Heart left ventricle (tissue), 16 donors: ENCODE results near the gene ERF. TPM values are rescaled to one million over a fixed set of nuclear protein-coding genes. Genes with fewer than 3 reads are reported as not detected.

Experiments used
- ATAC-seq, 4 donors: fragments of 200-7000 bp; cut with Tn5 transposase; one replicate each; pipeline ENCODE4 v1.9.1; 2020 to 2022; ENCODE audit warnings: moderate library complexity in 4 of 4, mild to moderate bottlenecking in 3 of 4, moderate number of reproducible peaks in 1 of 4
- DNase-seq, 5 donors: peaks; one replicate each; pipeline ENCODE4 v3.0.0-alpha.2; 2020
- H3K27ac ChIP-seq, 12 donors: fragments of 200-600 bp; sonication (generic) in 4 of 12; one replicate each; pipeline versions ENCODE4 v1.5.0 to v1.8.0; 2016 to 2022; ENCODE audit warnings: mild to moderate bottlenecking in 2 of 12
- H3K27me3 ChIP-seq, 9 donors: fragments of 200-600 bp; sonication (generic) in 2 of 9; one replicate each; pipeline versions ENCODE4 v1.5.1 to v1.8.0; 2016 to 2022; ENCODE audit warnings: mild to moderate bottlenecking in 3 of 9
- H3K36me3 ChIP-seq, 9 donors: fragments of 200-600 bp; sonication (generic) in 2 of 9; one replicate each; pipeline versions ENCODE4 v1.5.0 to v1.8.0; 2018 to 2022; ENCODE audit warnings: mild to moderate bottlenecking in 2 of 9
- H3K4me1 ChIP-seq, 12 donors: fragments of 200-600 bp; sonication (generic) in 4 of 12; one replicate each; pipeline versions ENCODE4 v1.5.0 to v1.8.0; 2016 to 2022; ENCODE audit warnings: mild to moderate bottlenecking in 3 of 12
- H3K4me3 ChIP-seq, 12 donors: fragments of 200-600 bp; sonication (generic) in 4 of 12; one replicate each; pipeline versions ENCODE4 v1.5.0 to v1.8.0; 2017 to 2022; ENCODE audit warnings: mild to moderate bottlenecking in 9 of 12, moderate library complexity in 4 of 12
- H3K9me3 ChIP-seq, 12 donors: fragments of 200-600 bp; sonication (generic) in 4 of 12; one replicate each; pipeline versions ENCODE4 v1.5.0 to v1.8.0; 2016 to 2022; ENCODE audit warnings: mild to moderate bottlenecking in 1 of 12
- POLR2A ChIP-seq, 2 donors: fragments of 450-650 bp; IDR thresholded peaks; one replicate each; pipeline ENCODE4 v1.6.1; 2017; ENCODE audit warnings: antibody characterized with exemption in 2 of 2, mild to moderate bottlenecking in 2 of 2, moderate library complexity in 2 of 2
- WGBS, 4 donors: extraction: QIAGEN DNeasy Blood & Tissue Kit in 2 of 4; methylation state at CpG; one replicate each; pipeline versions ENCODE4 v1.1.5 to v1.1.7; 2013 to 2018; 5-methylcytosine and 5-hydroxymethylcytosine counted together
- intact Hi-C, 10 donors: fragments of 100-400 bp; cut with DNase I; formaldehyde crosslinking; loops; one replicate each; pipeline versions ENCODE4 v1.11.1 to v1.14.2; 2022
- polyA plus RNA-seq, 2 donors: library from polyadenylated mRNA; stranded (reverse); fragments of 200-250 nt; gene quantifications; one replicate each; pipeline ENCODE4 v1.2.3, GENCODE V29; 2013
- total RNA-seq, 9 donors: library from RNA; depleted of rRNA in 2 of 9; stranded (reverse); fragments of >200 nt in 2 of 9; fragmentation: NEBNext Ultra II Directional in 3 of 9; extraction: Animal tissue kit (Norgen Biotek cat#: 25700) in 3 of 9; gene quantifications; one replicate each; pipeline versions ENCODE4 v1.1.0 to v1.2.4, GENCODE V29; 2016 to 2023
- TF ChIP-seq, protein P1 (sequence below), 12 donors: fragments of 200-600 bp; sonication (generic) in 4 of 12; IDR thresholded peaks; one replicate each; pipeline versions ENCODE4 v1.5.0 to v1.8.0; 2018 to 2022; ENCODE audit warnings: antibody characterized with exemption in 12 of 12, mild to moderate bottlenecking in 5 of 12
- donor health status: ischemic (EF 13 %, LVEDD 7.1; RV severe dilation, severe dysfunction).
- donor health status: healthy with polysubstance abuse.
- donor health status: DM: no; HTN: yes; CAD: no.
- donor health status: DM: no; HTN: no; CAD: no.
- donor health status: ischemic (EF 25% LVEDD 6.9; RV normal size, moderate dysfunction).
- donor health status: ischemic (EF 25% LVEDD 5.7; RV mildly dilated, moderate dysfunction).
- donor health status: healthy.
- donor health status: DM: yes; HTN: yes; CAD: no.
- donor health status: ischemic (EF 35%, LVEDD 5.7; RV mildly dilated, moderate dysfunction).
- donor health status: nonischemic (EF 11% LVEDD 7.7; RV severe dilation, severe dysfunction).
- donor health status: DM: yes; HTN: yes; CAD: no.
- donor health status: PGD.
- donor health status: ischemic (EF 29% LVEDD 5.4; RV normal size, mild dysfunction).
- donor health status: nonischemic (EF 23%, LVEDD 6.1; RV moderate dilation, normal function).

Gene ERF
- total and polyA plus RNA-seq, 11 donors = 26.1 to 49.7 (median 35.5) TPM

DNA sequence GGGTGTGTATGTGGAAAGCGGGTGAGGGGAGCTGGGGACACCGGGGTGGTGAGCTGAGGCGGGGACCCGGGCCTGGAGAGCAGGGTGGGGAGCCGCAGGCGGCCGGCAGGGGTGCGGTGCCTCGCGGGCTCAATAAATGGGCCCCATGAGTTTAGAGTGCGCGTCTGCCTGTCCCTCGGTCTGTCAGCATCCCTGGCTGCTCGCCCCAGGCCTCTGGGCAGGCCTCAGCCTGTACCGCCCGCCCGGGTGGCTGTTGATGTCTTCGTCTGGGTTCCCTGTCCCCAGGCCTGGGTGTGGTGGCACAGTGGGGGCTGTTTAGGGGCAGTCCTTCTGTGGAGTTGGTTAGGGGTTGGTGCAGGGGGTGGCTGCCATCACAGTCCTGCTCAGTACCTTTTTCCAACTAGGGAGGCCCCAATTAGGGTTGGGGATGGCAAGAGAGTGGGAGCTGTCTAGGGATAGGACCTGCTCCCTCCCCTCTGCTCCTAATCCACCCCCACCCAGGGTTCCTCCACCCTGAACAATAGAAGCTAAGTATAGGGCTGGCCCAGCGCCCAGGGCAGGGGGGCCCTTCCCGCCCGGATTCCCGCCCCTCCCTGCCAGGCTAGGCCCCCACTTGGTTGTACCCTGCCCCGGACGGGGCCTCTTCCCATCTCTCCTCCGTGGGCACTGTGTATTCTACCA, 26.4 kb upstream of the ERF start:
- Histone ChIP-seq H3K4me1 (peaks cover 30 to 89% (median 77%) of the 10 kb centered on the region in 12 donors), H3K4me3 (peak overlapping the region; percentile 51 to 97 (median 78)), H3K36me3 (peaks cover 0 to 4% (median 0%) of the 10 kb centered on the region in 9 donors), H3K27me3 (no peaks in the 10 kb centered on the region), H3K27ac (peak overlapping the region; percentile 95 to 100 (median 96)), H3K9me3 (no peaks in the 10 kb centered on the region)
- TF ChIP-seq, protein P1, sequence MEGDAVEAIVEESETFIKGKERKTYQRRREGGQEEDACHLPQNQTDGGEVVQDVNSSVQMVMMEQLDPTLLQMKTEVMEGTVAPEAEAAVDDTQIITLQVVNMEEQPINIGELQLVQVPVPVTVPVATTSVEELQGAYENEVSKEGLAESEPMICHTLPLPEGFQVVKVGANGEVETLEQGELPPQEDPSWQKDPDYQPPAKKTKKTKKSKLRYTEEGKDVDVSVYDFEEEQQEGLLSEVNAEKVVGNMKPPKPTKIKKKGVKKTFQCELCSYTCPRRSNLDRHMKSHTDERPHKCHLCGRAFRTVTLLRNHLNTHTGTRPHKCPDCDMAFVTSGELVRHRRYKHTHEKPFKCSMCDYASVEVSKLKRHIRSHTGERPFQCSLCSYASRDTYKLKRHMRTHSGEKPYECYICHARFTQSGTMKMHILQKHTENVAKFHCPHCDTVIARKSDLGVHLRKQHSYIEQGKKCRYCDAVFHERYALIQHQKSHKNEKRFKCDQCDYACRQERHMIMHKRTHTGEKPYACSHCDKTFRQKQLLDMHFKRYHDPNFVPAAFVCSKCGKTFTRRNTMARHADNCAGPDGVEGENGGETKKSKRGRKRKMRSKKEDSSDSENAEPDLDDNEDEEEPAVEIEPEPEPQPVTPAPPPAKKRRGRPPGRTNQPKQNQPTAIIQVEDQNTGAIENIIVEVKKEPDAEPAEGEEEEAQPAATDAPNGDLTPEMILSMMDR (IDR thresholded peaks at IDR 0.05) = peak in 1 of 12 donors; percentile 9
- TF ChIP-seq POLR2A (IDR thresholded peaks at IDR 0.05) = peak in 1 of 2 donors; percentile 52
- ATAC-seq (peak; percentile 1 to 49 (median 4)), DNase-seq (peak in 4 of 5 donors; percentile 76 to 88 (median 80))
- intact Hi-C loops = loop anchor here in 3 of 10 donors (1.0 to 5.0 kb wide), 3 partner anchors 26 to 39 kb away; partner anchors contain the start of genes ERF (in 1 of the 3) and GSK3A (in 1 of the 3)
- 3 to 10% (median 4%) methylated on average over 4 to 25 of the region's 25 CpGs for WGBS, 4 donors

DNA sequence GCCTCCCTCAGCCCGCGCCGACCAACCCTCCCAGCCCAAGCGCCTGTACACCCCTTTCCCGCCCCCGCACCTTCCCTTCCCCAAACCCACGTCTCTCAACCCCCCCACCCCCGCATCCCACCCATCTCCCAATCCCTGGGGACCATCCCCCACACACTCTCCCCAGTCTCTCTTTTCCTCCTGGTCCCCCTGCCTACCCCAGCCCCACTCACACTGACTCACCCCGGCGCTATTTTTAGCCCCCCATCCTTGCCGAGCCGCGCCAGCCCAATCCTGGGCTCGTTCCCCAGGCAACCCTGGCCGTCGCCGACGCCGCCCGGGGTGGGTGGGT, 25.9 kb upstream of the ERF start:
- DNase-seq = peak in 2 of 5 donors; percentile 75 to 80

DNA sequence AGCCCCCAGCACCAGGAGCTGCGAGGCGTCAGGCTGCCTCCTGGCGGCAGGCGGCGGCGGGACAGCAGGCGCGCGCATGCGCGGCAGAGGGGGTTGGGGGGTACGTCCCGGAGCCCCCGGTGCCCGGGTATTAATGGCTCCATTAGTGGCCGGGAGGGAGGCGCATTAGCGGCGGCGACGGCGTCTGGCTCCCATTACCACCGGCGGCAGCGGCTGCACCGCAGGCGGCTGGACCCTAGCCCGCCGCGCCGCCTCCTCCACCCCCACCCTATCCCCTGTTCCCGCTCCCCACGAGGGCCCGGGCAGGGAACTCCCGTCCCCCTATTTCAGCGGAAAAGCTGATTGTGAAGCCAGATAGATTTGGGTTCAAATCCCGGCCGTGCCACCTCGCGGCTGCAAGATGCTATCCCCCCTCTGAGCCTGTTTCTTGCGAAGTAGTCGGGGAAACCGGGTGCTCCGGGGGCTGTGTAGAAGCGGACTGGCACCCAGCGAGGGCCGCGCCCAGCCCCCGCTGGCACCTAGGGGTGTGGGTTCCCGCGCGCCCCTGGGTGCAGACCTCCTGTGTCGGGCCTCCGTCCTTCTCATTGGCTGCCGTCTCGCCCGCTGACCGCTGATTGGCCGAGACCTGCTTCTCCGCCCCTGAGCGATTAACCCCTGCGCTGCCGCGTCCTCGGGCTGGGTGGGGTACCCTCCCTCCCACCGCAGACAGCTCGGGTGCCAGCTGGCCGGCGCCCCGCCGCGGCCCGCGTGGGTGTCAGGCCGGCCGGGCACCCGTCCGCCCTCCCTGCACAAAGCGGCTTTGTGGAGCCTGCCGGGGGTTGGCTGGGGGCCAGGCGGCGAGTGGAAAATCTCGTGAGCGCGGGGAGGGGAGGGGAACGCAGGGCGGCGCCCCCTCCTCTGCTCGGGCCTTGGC, 25.2 kb upstream of the ERF start:
- WGBS, 4 donors = 0 to 1% (median 0%) methylated on average over 51 to 89 of the region's 89 CpGs
- Histone ChIP-seq H3K36me3 (peaks cover 0 to 10% (median under 1%) of the 10 kb centered on the region in 9 donors), H3K9me3 (no peaks in the 10 kb centered on the region), H3K4me1 (peaks cover 25 to 89% (median 77%) of the 10 kb centered on the region in 12 donors), H3K27me3 (no peaks in the 10 kb centered on the region), H3K4me3 (peak overlapping the region; percentile 51 to 97 (median 78)), H3K27ac (peak overlapping the region; percentile 95 to 100 (median 96))
- intact Hi-C loops = loop anchor here in 8 of 10 donors (1.0 to 5.0 kb wide), 4 partner anchors 25 to 38 kb away; partner anchors contain the start of genes ERF (in 1 of the 8) and GSK3A (in 1 of the 8)
- DNase-seq = peak; percentile 94 to 96 (median 95)
- peak in 1 of 2 donors; percentile 51 for TF ChIP-seq POLR2A (IDR thresholded peaks at IDR 0.05)
- TF ChIP-seq, protein P1 (IDR thresholded peaks at IDR 0.05) = peak; percentile 82 to 98 (median 92)
- peak; percentile 31 to 74 (median 58) for ATAC-seq

More for the DNA sequence above, 25.9 kb upstream of the ERF start:
- intact Hi-C loops = loop anchor here in 3 of 10 donors (1.0 to 5.0 kb wide), 3 partner anchors 26 to 38 kb away; partner anchors contain the start of genes ERF (in 1 of the 3) and GSK3A (in 1 of the 3)
- Histone ChIP-seq H3K27ac (peak overlapping the region; percentile 95 to 100 (median 96)), H3K27me3 (no peaks in the 10 kb centered on the region), H3K4me3 (peak overlapping the region; percentile 51 to 97 (median 78)), H3K4me1 (peaks cover 27 to 89% (median 77%) of the 10 kb centered on the region in 12 donors), H3K36me3 (peaks cover 0 to 7% (median 0%) of the 10 kb centered on the region in 9 donors), H3K9me3 (no peaks in the 10 kb centered on the region)
- peak in 3 of 4 donors; percentile 24 to 44 (median 32) for ATAC-seq
- no peak for TF ChIP-seq POLR2A (IDR thresholded peaks at IDR 0.05)
- TF ChIP-seq, protein P1 (IDR thresholded peaks at IDR 0.05) = no peak
- WGBS, 4 donors = 0 to 1% (median 0%) methylated on average over 16 to 20 of the region's 20 CpGs
